ENCODE measurements around the gene CFAP141.
"Not testable (repeated sequence)": the region's sequence is repeated elsewhere in the genome, so short reads cannot be mapped to it uniquely, and the experiment has no call there.

The CFAP141 gene

DNA sequence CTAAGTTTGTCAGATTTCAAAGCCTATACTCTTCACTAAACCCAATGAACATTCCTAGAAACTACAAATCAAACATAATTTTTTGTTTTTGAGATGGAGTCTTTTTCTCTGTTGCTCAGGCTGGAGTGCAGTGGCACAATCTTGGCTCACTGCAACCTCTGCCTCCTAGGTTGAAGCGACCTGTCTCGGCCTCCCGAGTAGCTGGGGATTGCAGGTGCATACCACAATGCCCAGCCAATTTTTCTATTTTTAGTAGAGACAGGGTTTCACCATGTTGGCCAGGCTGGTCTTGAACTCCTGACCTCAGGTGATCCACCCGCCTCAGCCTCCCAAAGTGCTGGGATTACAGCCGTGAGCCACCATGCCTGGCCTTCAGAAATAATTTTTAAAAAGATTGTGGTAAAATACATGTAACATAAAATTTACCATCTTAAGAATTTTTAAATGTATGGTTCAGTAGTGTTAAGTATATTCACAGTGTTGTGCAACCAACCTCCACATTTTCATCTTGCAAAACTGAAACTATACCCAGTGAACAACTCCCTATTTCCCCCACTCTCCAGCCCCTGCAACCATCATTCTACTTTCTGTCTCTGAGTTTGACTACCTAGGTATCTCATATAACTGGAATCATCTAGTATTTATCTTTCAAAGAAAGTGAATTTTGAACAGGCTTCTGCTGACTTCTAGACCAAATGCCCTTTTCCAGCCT lies 2.7 kb upstream of the CFAP141 start:
- no peak for DNase-seq (ENCODE audit: low spot score)

DNA sequence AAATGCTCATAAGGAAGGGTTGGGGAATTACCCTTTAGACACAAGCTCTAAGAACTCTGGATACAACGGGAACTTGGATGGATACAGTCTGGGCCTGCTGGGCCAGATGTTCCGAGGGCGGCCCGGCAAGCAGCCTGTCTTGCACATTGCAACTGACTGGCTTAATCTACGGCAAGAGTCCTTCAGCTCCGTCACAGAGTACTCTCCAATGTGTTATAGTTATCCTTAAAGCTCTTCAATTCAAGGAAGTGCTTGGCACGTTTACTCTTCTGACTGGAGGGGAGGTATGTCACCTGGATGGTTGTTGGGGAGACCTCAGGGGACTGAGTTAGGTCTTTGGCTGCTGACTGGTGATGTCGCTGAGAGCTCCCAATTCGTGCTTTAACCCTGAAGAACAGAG lies 1.1 kb upstream of the CFAP141 start:
- DNase-seq (ENCODE audit: low spot score) = no peak

DNA sequence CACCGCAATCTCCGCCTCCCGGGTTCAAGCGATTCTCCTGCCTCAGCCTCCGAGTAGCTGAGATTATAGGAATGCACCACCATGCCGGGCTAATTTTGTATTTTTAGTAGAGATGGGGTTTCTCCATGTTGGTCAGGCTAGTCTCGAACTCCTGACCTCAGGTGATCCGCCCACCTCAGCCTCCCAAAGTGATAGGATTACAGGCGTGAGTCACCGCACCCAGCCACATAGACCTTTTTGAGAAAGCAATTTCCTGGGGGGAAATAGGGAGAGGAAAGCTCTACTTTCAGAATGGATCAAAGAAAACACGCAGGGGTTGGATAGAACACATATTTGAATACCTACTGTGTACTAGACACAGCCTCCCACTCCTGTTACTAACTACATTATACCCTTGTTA lies 355 bp downstream of the CFAP141 start:
- not testable (repeated sequence) for DNase-seq (ENCODE audit: low spot score)

DNA sequence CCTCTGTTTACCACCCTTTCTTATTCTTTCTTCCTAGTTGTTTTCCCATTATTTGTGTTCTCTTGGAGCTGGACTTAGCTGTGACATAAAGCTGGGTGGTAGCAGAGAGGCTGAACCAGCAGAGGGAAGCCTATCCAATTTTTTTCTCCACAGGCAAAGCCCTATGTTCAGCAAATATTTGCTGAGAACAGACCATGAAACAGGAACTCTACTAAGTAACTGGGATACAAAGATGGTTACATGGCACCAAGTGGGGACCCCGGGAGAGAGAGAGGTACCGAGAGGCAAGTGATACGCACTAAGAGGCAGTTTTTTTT lies 6.6 kb downstream of the CFAP141 start:
- no peak for DNase-seq (ENCODE audit: low spot score)

DNA sequence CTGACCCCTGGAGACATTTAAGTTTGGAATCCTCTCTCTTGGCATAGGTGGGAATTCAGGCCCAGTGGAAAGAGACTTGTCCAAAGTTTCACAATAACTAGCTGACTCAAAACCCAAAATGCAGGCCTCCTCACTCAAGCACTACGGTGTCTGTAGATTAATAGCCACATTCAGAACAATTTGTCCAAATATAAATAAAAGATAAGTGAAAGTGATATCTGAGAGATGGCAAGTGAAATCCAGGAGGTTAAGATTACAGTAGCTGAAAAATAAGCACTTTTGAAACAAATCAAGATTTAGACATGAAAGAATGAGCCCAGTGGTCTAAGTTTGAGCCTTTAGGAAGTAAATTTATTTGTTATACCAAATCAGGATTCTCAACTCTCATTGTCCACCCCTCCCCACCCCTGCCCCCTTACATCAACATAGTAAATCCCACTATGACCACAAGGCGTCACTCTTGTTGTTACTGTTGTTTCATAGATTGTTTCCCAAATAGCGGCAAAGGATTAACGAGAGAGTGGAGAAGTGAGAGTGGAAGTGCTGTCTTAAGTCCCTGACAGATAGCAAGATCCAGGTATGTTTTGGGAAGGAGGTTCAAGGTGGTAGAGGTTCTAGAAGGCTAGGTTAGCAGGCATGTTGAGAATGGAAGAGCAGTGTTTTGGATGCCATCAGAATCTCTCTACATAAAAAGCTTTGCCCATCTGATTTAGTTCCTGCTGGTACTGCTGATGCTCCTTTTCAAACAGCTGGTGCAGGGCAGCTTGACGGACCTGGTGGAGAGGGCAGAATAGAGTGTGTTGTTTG lies 7.2 kb downstream of the CFAP141 start:
- no peak for DNase-seq (ENCODE audit: low spot score)

DNA sequence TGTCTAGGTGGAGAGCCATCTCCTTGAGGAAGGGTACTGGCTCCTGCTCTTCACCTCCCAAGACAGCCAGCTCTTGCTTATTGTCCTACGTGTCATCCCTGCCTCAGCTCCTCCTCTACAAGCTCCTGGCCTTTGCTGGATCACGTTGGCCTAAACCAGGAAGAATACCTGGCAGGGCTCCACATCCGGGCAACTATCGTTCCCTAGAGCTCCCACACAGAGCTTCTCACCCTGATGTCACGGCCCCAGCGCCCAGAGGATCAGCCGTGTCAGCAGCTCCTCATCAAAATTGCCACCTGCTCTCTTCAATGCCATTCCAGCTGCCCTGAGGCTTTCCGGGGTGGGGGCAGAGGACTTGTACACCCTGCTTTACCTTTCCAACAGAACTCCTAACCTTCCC lies 12.3 kb downstream of the CFAP141 start:
- no peak for DNase-seq (ENCODE audit: low spot score)

DNA sequence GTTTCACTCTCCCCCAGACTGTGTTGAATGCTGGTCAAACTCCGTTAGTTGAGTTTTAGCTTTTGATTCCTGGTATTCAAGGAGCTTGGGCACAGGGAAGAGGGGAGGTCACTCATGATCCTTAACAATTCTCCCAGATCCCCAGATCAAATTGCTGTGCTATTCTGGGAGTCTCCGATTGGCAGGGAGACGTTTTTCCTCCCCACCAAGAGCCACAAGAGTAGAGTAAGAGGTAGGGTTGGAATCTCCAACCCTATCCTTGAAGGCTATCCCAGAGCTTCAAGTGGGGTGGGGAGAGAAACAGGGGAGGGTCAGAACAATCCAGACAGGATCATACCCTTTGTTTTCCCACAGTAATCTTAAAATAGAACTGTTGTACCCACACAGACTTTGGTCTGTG lies 13.7 kb downstream of the CFAP141 start:
- DNase-seq (ENCODE audit: low spot score) = no peak

DNA sequence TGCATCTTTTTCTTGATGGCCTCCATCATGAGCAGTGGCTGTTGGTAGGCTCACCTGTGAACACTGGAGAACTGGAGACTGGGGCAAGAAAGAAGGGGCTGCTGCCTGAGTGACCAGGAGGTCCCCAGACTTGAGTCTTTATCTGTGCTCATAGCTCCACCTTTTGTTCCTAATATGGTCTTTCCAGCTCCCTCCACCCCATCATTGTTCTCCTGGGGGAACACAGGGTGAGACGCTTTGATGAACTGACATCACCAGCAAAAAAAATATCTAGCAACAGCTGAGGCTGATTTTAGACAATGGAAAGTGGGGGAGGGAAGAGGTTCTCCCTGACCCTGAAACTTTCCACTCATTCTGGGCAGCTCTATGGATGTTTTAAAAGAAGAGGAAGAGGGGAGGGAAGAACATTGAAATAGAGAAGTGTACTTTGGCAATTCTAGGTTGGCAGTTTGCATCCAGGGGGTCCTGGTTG lies 14.1 kb downstream of the CFAP141 start, which contains the start of gene TPM3:
TSS of gene TPM3 (minus strand) at position 111 of the 472 bp plus-strand sequence. CDS start at position 29, 82 bp downstream.
- DNase-seq (ENCODE audit: low spot score) = no peak

DNA sequence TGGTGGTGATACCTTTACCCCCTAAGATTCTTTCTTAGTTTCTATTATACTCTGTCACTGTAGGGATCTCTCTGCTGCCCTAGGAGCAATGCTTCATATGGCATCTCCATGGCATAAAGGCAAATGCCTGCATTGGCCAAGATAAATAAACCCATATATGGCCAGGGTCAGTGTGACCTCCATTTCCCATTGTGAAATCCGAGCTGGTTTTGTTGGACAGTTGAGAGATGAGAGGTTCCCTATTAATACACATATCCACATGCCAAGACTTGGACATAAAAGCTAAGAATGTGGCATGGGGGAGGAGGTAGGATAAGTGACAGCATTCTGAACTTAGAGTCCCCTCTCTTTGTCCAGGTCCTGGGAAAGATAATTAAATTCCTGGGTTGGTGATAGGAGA lies 15.6 kb downstream of the CFAP141 start:
- DNase-seq (ENCODE audit: low spot score) = no peak

DNA sequence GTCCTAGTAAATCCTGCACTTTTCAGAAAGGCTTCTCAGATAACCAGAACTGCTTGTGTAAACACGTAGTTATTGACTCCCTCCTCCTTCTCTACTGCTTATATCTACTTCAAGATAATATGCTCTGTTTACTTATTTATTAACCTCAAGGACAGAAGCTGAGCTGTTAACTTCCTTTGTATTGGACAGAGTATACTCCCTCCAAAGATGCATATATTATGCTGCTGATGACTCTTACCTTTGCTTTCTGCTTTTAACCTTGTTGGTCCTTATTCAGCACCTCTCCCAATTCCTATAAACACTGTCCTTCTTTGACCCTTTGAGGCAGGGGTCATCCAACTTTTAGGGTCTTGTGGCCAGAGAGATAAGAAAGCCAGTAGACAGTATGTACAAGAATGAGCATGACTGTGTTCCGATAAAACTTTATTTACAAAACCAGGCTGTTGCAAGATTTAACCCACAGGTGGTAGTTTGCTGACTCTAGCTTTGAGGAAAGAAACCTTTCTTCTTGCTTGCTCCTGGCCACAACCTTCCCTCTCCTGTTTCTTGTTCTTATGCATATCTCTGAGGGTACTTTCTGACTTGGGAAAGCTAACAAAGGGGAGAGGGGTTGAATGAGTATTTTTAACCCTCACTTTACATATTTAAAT lies 19.2 kb downstream of the CFAP141 start:
- no peak for DNase-seq (ENCODE audit: low spot score)

DNA sequence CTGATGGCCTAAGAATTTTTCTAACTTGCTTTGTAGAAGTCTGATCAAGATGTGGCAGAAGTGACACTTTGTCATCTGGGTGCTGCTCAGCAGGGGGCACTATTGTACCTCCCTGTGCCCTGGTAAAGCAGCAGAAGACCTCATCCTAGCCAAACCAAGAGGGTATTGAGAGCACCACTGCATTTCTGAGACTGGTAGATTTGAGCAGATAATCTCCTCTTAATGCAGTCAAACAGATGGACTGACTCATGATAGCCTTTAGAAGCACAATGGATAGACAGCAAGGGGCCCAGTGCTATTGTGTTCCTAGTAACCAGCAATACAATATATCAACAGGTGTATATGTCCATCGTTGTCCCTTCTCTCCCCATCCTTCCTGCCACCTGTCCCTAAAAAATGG lies 20.0 kb downstream of the CFAP141 start:
- peak; percentile 79 for DNase-seq (ENCODE audit: low spot score)

DNA sequence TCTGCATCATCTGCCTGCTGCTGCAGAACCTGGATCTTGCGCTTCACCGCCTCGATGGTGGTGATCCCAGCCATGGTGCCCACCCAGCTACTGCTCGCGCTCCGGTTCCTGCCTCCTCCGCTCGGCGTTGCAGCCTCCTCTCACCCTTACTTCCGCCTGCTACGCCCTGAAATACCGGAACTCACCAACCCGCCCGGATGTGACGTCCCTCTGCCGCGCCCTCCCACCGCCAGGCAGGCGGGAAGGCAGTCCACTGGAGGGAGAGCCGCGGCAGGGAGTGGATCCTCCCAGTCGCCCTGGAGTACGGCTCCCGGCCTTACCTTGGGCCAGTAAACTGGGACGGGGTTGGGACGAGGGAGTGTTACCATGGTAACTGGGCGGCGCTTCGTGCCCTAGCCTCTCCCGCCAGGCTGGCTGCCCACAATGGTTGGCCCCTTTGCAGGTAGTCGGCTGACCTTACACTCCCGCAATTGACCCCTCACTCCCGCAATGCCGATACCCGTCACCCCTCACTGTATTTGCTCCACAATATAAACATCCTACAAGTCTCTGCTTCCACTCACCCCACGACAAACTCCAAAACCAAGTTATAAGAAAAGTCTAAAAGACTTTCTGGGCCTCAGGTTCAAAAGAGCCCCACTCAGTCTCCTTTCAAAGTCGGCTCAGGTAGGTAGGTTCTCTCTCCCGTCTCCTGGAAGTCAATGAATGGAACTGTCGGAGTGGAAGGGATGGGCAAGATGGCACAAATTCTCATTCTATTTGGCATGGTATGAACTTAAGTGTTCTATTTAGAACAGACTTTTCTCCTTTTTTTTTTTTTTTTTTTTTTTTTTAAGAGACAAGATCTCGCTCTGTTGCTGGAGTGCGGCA lies 22.9 kb downstream of the CFAP141 start:
- peak; percentile 94 for DNase-seq (ENCODE audit: low spot score)

DNA sequence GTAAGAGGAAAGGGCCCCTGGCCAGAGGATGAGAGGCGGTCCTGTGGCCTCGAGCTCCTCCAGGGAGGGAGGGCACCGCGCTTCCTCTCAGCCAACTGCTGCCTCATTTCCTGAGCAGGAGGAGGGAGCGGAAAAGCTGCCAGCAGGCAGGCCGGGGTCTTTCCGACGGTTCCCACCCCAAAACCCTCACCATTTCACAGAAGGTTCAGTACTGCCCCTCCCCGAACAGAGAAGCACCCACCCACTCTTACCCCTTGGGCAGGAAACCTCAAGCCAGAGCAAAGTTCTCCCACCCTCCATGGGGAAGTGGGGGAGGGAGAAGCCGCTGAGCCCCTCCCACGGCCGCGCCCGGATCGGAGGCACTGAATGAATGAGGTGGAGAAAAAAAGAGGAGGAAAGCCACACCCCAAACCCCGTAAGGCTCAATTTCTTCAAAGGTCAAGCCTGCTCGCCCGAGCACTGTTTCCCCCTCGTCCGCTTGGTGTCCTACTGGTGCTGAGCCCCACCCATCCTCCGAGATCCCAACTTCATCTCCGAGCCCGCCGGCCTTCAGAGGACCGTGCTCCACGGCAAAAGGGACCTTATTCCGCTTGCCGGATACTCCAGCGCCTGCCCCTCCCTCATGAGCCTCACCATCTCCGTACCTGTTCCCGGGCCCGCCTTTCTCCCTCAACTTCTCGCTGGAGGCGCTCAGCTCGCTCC lies 23.6 kb downstream of the CFAP141 start:
- DNase-seq (ENCODE audit: low spot score) = peak; percentile 74

DNA sequence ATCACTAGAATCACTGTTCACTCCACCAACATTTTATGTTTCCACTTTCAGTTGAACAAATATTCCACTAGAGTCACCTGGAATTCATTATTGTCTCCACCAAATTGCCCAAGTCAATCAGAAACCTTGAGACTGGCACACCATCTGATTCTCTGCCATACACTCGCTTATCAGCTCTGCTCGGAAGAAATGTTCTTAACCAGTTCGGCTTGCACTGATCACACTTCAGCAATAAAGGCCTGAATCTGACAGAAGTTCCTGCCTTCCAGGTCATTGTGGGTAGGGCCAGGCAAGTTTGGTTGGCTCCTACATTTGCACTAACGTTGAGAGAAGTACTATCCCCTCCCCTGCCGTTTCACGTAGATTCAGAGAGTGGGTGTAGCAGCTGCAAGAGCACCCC lies 24.2 kb downstream of the CFAP141 start:
- no peak for DNase-seq (ENCODE audit: low spot score)

DNA sequence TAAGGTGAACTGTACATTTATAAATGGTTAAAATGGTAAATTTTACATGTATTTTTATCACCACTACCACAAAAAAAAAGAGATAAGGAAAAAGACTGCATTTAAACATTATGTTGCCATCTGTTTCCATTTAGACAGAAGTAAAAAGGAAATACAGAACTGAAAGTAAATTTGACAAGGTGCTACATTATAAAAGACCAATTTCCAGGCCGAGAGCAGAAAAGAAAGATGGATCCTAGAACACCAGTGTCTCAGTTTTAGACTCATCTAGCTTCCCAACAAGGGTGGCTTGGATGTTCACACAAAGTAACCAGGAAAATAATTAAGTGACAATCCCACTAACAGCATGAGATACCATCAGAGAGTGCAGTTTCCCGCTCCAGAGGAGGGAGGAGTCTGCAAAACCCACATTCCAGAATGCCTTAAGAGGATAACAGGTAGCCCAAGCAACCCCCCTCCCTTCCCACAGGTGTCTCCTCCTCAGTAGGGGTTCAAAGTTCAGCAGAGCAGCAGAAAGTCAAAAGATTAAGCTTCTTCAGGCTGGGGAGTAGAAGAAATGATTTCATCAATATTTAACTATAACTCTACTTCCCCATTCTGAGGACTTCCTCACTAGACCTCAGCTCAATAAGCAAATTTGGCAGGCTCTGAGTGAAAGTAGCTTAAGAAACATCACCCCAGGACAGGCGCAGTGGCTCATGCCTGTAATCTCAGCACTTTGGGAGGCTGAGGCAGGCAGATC lies 26.0 kb downstream of the CFAP141 start:
- DNase-seq (ENCODE audit: low spot score) = no peak

DNA sequence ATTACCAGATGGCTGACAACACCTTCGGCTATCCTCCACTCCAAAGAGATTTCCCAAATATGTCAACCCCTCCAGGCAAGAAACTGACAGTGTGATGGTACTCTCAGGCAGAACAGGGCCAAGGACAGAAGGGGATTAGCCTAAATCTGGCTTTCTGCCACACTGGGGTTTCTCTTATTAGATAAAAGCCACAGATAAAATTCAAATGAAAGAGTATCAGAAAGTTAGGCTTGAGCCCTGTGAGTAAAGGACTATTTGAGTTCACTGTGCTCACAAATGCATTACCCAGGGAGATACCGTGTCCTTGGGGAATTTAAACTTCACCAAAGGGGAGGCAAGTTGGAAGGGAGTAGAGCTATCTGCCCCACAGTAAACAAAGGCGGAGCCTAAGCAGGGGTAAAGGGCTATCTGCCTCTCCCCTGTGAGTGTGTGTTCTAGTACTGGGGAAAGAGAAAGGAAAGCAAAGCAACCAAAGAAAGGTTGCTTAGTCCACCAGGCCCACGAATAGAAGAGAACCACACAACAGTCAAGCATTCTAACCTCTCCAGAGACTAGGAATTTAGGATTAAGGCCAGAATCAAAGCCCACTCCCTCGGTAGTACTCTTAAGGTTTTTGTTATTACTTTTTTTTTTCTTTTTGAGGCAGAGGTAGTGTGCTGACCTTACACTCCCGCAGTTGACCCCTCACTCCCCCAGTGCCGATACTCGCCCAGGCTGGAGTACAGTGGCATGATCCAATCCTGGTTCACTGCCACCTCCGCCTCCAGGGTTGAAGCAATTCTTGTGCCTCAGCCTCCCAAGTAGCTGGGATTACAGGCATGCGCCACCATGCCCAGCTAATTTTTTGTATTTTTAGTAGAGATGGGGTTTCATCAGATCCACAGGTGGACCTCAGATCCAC lies 27.0 kb downstream of the CFAP141 start:
- DNase-seq (ENCODE audit: low spot score) = no peak

DNA sequence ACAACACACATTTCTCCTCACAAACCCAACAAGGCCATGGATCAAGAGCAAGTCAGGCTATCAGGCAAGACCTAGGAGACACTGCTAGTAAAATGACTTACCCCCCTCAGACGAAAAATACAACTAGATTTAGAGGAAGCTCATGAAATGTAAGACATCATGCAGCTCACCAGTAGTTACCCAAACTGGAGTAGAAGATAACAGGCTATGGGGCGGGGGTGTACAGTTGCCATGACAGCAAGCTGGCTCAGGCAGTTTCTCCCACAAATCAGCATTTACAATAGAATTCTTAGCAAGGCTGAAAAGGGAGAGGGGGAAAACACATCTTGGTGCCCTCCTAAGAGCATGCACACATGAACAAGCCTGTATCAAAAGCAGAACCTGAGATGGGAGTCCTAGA lies 28.1 kb downstream of the CFAP141 start:
- DNase-seq (ENCODE audit: low spot score) = no peak

DNA sequence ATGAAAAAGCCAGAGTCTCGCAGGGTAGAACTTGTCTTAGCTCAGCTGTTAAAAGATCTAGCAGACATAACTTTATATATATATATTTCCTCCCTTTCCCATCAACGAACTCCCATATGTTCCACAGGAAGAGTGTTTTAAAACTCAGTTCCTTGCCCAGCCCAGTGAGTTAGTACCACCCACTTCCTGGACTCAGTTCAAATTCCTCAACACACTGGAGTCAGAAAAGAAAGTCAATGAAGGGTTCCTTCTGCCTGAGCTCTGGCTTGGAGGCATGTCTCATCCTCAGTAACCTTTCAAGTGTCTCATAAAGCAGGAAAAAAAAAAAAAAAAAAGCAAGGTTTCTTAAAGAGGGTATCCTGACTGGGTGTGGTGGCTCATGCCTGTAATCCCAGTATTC lies 29.8 kb downstream of the CFAP141 start:
- DNase-seq (ENCODE audit: low spot score) = peak; percentile 83

DNA sequence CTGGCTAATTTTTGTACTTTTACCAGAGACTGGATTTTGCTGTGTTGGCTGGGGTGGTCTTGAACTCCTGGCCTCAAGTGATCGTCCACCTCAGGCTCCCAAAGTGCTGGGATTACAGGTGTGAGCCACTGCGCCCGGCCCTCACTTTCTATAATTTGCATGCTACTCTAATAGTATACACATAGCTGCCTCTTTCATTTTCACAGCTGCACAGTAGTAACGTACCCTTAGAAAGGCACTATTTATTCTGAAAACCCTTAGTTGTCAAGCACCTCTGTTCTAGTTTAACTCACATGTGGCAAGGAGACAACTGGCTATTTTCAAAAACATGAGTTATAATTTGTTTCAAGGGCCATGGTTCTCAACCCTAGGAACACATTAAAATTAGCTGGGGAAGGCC lies 31.5 kb downstream of the CFAP141 start:
- DNase-seq (ENCODE audit: low spot score) = no peak

DNA sequence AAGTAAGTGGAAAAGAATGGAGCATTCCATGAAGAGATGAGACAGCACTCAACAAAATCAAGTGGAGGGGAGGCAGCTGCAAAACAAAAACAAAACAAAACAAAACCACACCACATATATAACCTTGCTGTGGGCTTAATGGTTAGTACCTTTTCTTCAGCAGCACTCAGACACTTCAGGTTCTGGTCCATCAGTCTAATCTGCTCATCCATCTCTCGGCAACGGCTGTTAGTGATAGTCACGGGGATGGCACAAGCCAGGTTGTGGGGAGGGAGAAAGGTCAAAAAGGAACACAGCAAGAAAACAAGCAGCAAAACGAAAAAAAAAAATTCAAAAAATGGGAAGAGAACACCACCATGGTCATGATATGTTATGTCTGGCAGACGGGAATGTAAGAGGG lies 34.3 kb downstream of the CFAP141 start:
- no peak for DNase-seq (ENCODE audit: low spot score)

Data from kidney capillary endothelial cell (primary cell).